H9 (cell line): ENCODE data around the gene SLC25A2. TPM values are rescaled to one million over a fixed set of nuclear protein-coding genes. Genes with fewer than 3 reads are reported as not detected.

Experiments used
- DNase-seq: peaks from one replicate; pipeline ENCODE4 v3.0.0-alpha.2; 2017
- H2AFZ ChIP-seq: one replicate; pipeline ENCODE4 v1.6.1; 2013; ENCODE audit warnings: mild to moderate bottlenecking, low read length, control low read depth, moderate library complexity
- H2AK5ac ChIP-seq: 2 replicates; pipeline ENCODE4 v1.6.1; 2013; ENCODE audit warnings: low read length, control low read depth, mixed read lengths; ENCODE audit not compliant: insufficient read length
- H2BK120ac ChIP-seq: one replicate; pipeline ENCODE4 v1.6.1; 2013; ENCODE audit warnings: low read depth, mild to moderate bottlenecking, low read length, control low read depth, inconsistent platforms; ENCODE audit not compliant: poor library complexity, severe bottlenecking
- H2BK12ac ChIP-seq: 2 replicates; pipeline ENCODE4 v1.6.1; 2013; ENCODE audit warnings: low read length, control low read depth, mixed read lengths, low read depth; ENCODE audit not compliant: insufficient read length
- H2BK15ac ChIP-seq: 2 replicates; pipeline ENCODE4 v1.6.1; 2013; ENCODE audit warnings: low read depth, low read length, control low read depth
- H2BK20ac ChIP-seq: one replicate; pipeline ENCODE4 v1.6.1; 2013; ENCODE audit warnings: low read depth, mild to moderate bottlenecking, low read length, control low read depth, inconsistent platforms; ENCODE audit not compliant: poor library complexity, severe bottlenecking
- H2BK5ac ChIP-seq: 2 replicates; pipeline ENCODE4 v1.6.1; 2013; ENCODE audit warnings: low read length, control low read depth, mixed read lengths; ENCODE audit not compliant: insufficient read length
- H3K14ac ChIP-seq: 2 replicates; pipeline ENCODE4 v1.6.1; 2013; ENCODE audit warnings: low read length, control low read depth; ENCODE audit not compliant: insufficient read depth
- H3K18ac ChIP-seq: 2 replicates; pipeline ENCODE4 v1.6.1; 2013; ENCODE audit warnings: low read depth, mild to moderate bottlenecking, mixed read lengths, low read length, control low read depth; ENCODE audit not compliant: insufficient read length
- H3K23ac ChIP-seq: 2 replicates; pipeline ENCODE4 v1.6.1; 2013; ENCODE audit warnings: low read length, control low read depth, mixed read lengths, low read depth; ENCODE audit not compliant: insufficient read length
- H3K23me2 ChIP-seq: 2 replicates; pipeline ENCODE4 v1.6.1; 2013; ENCODE audit warnings: low read depth, mild to moderate bottlenecking, mixed read lengths, low read length, control low read depth; ENCODE audit not compliant: insufficient read length, poor library complexity, severe bottlenecking
- H3K27ac ChIP-seq: 2 replicates; pipeline ENCODE4 v1.5.1; 2013; ENCODE audit warnings: low read length, control low read depth, mixed read lengths, low read depth; ENCODE audit not compliant: insufficient read length
- H3K27me3 ChIP-seq: 2 replicates; pipeline ENCODE4 v1.6.1; 2013; ENCODE audit warnings: low read length, control low read depth, inconsistent platforms; ENCODE audit not compliant: insufficient read depth
- H3K4ac ChIP-seq: 2 replicates; pipeline ENCODE4 v1.6.1; 2013; ENCODE audit warnings: low read depth, mild to moderate bottlenecking, control low read depth, inconsistent platforms, low read length, moderate library complexity
- H3K4me1 ChIP-seq: 2 replicates; pipeline ENCODE4 v1.6.1; 2013; ENCODE audit warnings: low read length, control low read depth, inconsistent platforms; ENCODE audit not compliant: insufficient read depth
- H3K4me2 ChIP-seq: 2 replicates; pipeline ENCODE4 v1.6.1; 2013; ENCODE audit warnings: low read length, control low read depth, mixed read lengths; ENCODE audit not compliant: insufficient read length, insufficient read depth
- H3K56ac ChIP-seq: 2 replicates; pipeline ENCODE4 v1.6.1; 2013; ENCODE audit warnings: low read depth, mild to moderate bottlenecking, mixed read lengths, low read length, control low read depth; ENCODE audit not compliant: insufficient read length
- H3K79me1 ChIP-seq: 2 replicates; pipeline ENCODE4 v1.6.1; 2013; ENCODE audit warnings: low read depth, mild to moderate bottlenecking, moderate library complexity, low read length, control low read depth, inconsistent platforms; ENCODE audit not compliant: insufficient read depth, poor library complexity, severe bottlenecking
- H3K79me2 ChIP-seq: 2 replicates; pipeline ENCODE4 v1.6.1; 2013; ENCODE audit warnings: low read length, control low read depth, inconsistent platforms; ENCODE audit not compliant: insufficient read depth
- H3K9ac ChIP-seq: 2 replicates; pipeline ENCODE4 v1.6.1; 2013; ENCODE audit warnings: low read length, control low read depth, mixed read lengths; ENCODE audit not compliant: insufficient read length; ENCODE audit errors: extremely low read depth
- H3K9me3 ChIP-seq: one replicate; pipeline ENCODE4 v1.6.1; 2013; ENCODE audit warnings: low read depth, low read length, inconsistent platforms; ENCODE audit not compliant: control insufficient read depth
- H3T11ph ChIP-seq: one replicate; pipeline ENCODE4 v1.6.1; 2013; ENCODE audit warnings: mild to moderate bottlenecking, low read length, control low read depth, inconsistent platforms
- H4K20me1 ChIP-seq: one replicate; pipeline ENCODE4 v1.6.1; 2013; ENCODE audit not compliant: control insufficient read depth, insufficient read length, insufficient read depth
- H4K5ac ChIP-seq: 2 replicates; pipeline ENCODE4 v1.6.1; 2013; ENCODE audit warnings: low read depth, mild to moderate bottlenecking, mixed read lengths, low read length, control low read depth; ENCODE audit not compliant: insufficient read length
- H4K8ac ChIP-seq: replicated peaks from 2 replicates; pipeline ENCODE4 v1.6.1; 2013; ENCODE audit warnings: low read length, control low read depth, mixed read lengths, low read depth; ENCODE audit not compliant: insufficient read length
- H4K91ac ChIP-seq: 2 replicates; pipeline ENCODE4 v1.6.1; 2013; ENCODE audit warnings: low read depth, mild to moderate bottlenecking, moderate library complexity, mixed read lengths, low read length, control low read depth; ENCODE audit not compliant: insufficient read length
- H3K27ac Mint-ChIP-seq, 3 experiments: 2 replicates in 2 of 3; 3 replicates in 1 of 3; pipeline ENCODE4 v1.8.0; 2020 to 2021; ENCODE audit warnings: mixed read lengths in 3 of 3, mild to moderate bottlenecking in 1 of 3, moderate library complexity in 1 of 3
- H3K27me3 Mint-ChIP-seq: 2 replicates; pipeline ENCODE4 v1.8.0; 2021; ENCODE audit warnings: low read depth, mild to moderate bottlenecking, moderate library complexity, mixed read lengths
- H3K36me3 Mint-ChIP-seq, 3 experiments: 2 replicates in 2 of 3; 3 replicates in 1 of 3; pipeline ENCODE4 v1.8.0; 2020 to 2021; ENCODE audit warnings: low read depth in 3 of 3, mixed read lengths in 3 of 3; ENCODE audit not compliant: insufficient read depth in 1 of 3
- H3K4me1 Mint-ChIP-seq, 2 experiments: 2 replicates each; pipeline ENCODE4 v1.8.0; 2020; ENCODE audit warnings: mixed read lengths in 2 of 2
- H3K4me3 Mint-ChIP-seq, 2 experiments: 2 replicates in 1 of 2; 3 replicates in 1 of 2; pipeline ENCODE4 v1.8.0; 2020 to 2021; ENCODE audit warnings: mild to moderate bottlenecking in 2 of 2, mixed read lengths in 2 of 2, moderate library complexity in 1 of 2
- H3K9me3 Mint-ChIP-seq, 2 experiments: 2 replicates in 1 of 2; 3 replicates in 1 of 2; pipeline ENCODE4 v1.8.0; 2020; ENCODE audit warnings: mild to moderate bottlenecking in 2 of 2, mixed read lengths in 2 of 2, moderate library complexity in 1 of 2
- CTCF ChIP-seq: fragments of 200-600 bp; sonication (generic); conservative IDR thresholded peaks from 3 replicates; pipeline ENCODE4 v1.8.0; 2021; ENCODE audit warnings: antibody characterized with exemption, mild to moderate bottlenecking
- WGBS: extraction: QIAGEN DNeasy Blood & Tissue Kit; methylation state at CpG from one replicate; pipeline ENCODE4 v1.1.7; 2013; ENCODE audit warnings: missing lambda C conversion rate, low lambda C conversion rate, mixed read lengths; ENCODE audit not compliant: insufficient read length; ENCODE audit errors: extremely low coverage; 5-methylcytosine and 5-hydroxymethylcytosine counted together
- total RNA-seq: library from RNA; stranded (reverse); gene quantifications from 2 replicates; pipeline ENCODE4 v1.2.1, GENCODE V29; 2021

SLC25A2 gene
- total RNA-seq, 1 experiment from 2014 or later = not detected

- Histone ChIP-seq H3K4me1 (no peaks in the 10 kb centered on the region), H3K79me1 (no peaks in the 10 kb centered on the region), H2BK12ac (no peak overlapping the region), H3T11ph (no peak overlapping the region), H2AK5ac (no peak overlapping the region), H4K91ac (no peak overlapping the region), H3K14ac (no peak overlapping the region), H2BK20ac (no peak overlapping the region), H4K5ac (no peak overlapping the region), H4K20me1 (no peaks in the 10 kb centered on the region), H3K4ac (no peak overlapping the region), H3K27me3 (no peaks in the 10 kb centered on the region), H2BK120ac (no peak overlapping the region), H3K23me2 (no peaks in the 10 kb centered on the region), H3K9ac (no peak overlapping the region), H3K9me3 (peaks cover 20% of the 10 kb centered on the region), H2BK5ac (no peak overlapping the region), H3K23ac (no peak overlapping the region), H4K8ac (no peak overlapping the region), H3K27ac (no peak overlapping the region), H3K79me2 (no peaks in the 10 kb centered on the region), H3K18ac (no peak overlapping the region), H2AFZ (no peak overlapping the region), H3K56ac (no peak overlapping the region), H2BK15ac (no peak overlapping the region), H3K4me2 (no peak overlapping the region)
- Mint-ChIP-seq H3K4me1 (no peaks in the 10 kb centered on the region), H3K4me3 (no peak overlapping the region), H3K27me3 (no peaks in the 10 kb centered on the region; the same call in 1 of the 2 replicates), H3K27ac (no peak overlapping the region), H3K36me3 (peaks cover 5 to 23% (median 9%) of the 10 kb centered on the region in 3 experiments), H3K9me3 (peaks cover 45 to 70% of the 10 kb centered on the region in 2 experiments)
- peak; percentile 66 for TF ChIP-seq CTCF
- WGBS = no CpG with 5 or more reads among the region's 3 CpGs
- peak; percentile 35 for DNase-seq
Observed at GRCh38 chr5:141272906-141273305, 30.9 kb downstream of the SLC25A2 start.
